GM18873 (cell line): ENCODE data around the gene CIDEB.

Experiments used
- ATAC-seq: cut with Tn5 transposase; IDR thresholded peaks from one replicate; pipeline ENCODE4 v1.9.1; 2021; ENCODE audit warnings: mild to moderate bottlenecking, moderate library complexity, moderate number of reproducible peaks; ENCODE audit not compliant: unreplicated experiment, low FRiP score

CIDEB gene

GRCh38 chr14:24271834-24272263 lies 35.9 kb downstream of the CIDEB start:
- ATAC-seq = no peak

GRCh38 chr14:24271134-24271833 lies 36.5 kb downstream of the CIDEB start, which contains the start of gene RABGGTA:
Gene RABGGTA (minus strand): TSS chr14:24271597. CDS start chr14:24271115, 482 bp downstream.
- peak; percentile 75 for ATAC-seq

- ATAC-seq = no peak
Measured at GRCh38 chr14:24270537-24271133, 37.1 kb downstream of the CIDEB start.

GRCh38 chr14:24269910-24270536 lies 37.8 kb downstream of the CIDEB start:
- no peak for ATAC-seq

GRCh38 chr14:24269368-24269767 lies 38.4 kb downstream of the CIDEB start:
- ATAC-seq = no peak

GRCh38 chr14:24268225-24268624 lies 39.6 kb downstream of the CIDEB start:
- ATAC-seq = no peak

- ATAC-seq = no peak
Measured at GRCh38 chr14:24267516-24267915, 40.3 kb downstream of the CIDEB start.

- no peak for ATAC-seq
Measured at GRCh38 chr14:24266344-24267244, 41.2 kb downstream of the CIDEB start.

- no peak for ATAC-seq
Measured at GRCh38 chr14:24264298-24264697, 43.5 kb downstream of the CIDEB start.

- no peak for ATAC-seq
Measured at GRCh38 chr14:24263848-24264247, 43.9 kb downstream of the CIDEB start.

- no peak for ATAC-seq
Measured at GRCh38 chr14:24262821-24263733, 44.7 kb downstream of the CIDEB start, which contains the start of gene TGM1. Gene TGM1 (minus strand): TSS chr14:24263177. CDS start chr14:24262352, 825 bp downstream.

GRCh38 chr14:24261969-24262327 lies 45.8 kb downstream of the CIDEB start:
- no peak for ATAC-seq

- ATAC-seq = no peak
Measured at GRCh38 chr14:24261256-24261968, 46.4 kb downstream of the CIDEB start.

- ATAC-seq = no peak
Measured at GRCh38 chr14:24260780-24261157, 47.0 kb downstream of the CIDEB start.

GRCh38 chr14:24260026-24260779 lies 47.6 kb downstream of the CIDEB start:
- no peak for ATAC-seq

- no peak for ATAC-seq
Measured at GRCh38 chr14:24259282-24260025, 48.3 kb downstream of the CIDEB start.

- no peak for ATAC-seq
Measured at GRCh38 chr14:24258548-24259265, 49.1 kb downstream of the CIDEB start.
